Sigmoid colon (tissue), 4 donors: Measurements from ENCODE around the gene PIP5K1C.

ENCODE experiments used
- EP300 ChIP-seq, 4 donors: sonication (generic); formaldehyde crosslinking; IDR thresholded peaks; one replicate each; pipeline ENCODE4 v1.6.1; 2017; ENCODE audit warnings: antibody characterized with exemption in 4 of 4
- POLR2A ChIP-seq, 2 donors: fragments of 450-650 bp; IDR thresholded peaks; one replicate each; pipeline ENCODE4 v1.6.1; 2016; ENCODE audit warnings: antibody characterized with exemption in 2 of 2, mild to moderate bottlenecking in 2 of 2, moderate library complexity in 2 of 2
- POLR2AphosphoS5 ChIP-seq, 4 donors: sonication (generic); formaldehyde crosslinking; IDR thresholded peaks; one replicate each; pipeline ENCODE4 v1.6.1; 2017; ENCODE audit warnings: antibody characterized with exemption in 4 of 4
- TF ChIP-seq, protein P1 (sequence below), 4 experiments: fragments of 450-650 bp in 3 of 4; fragments of 200-600 bp in 1 of 4; IDR thresholded peaks; one replicate each; pipeline ENCODE4 v1.5.1; 2016 to 2019; ENCODE audit warnings: antibody characterized with exemption in 4 of 4, mild to moderate bottlenecking in 3 of 4, moderate library complexity in 2 of 4

DNA sequence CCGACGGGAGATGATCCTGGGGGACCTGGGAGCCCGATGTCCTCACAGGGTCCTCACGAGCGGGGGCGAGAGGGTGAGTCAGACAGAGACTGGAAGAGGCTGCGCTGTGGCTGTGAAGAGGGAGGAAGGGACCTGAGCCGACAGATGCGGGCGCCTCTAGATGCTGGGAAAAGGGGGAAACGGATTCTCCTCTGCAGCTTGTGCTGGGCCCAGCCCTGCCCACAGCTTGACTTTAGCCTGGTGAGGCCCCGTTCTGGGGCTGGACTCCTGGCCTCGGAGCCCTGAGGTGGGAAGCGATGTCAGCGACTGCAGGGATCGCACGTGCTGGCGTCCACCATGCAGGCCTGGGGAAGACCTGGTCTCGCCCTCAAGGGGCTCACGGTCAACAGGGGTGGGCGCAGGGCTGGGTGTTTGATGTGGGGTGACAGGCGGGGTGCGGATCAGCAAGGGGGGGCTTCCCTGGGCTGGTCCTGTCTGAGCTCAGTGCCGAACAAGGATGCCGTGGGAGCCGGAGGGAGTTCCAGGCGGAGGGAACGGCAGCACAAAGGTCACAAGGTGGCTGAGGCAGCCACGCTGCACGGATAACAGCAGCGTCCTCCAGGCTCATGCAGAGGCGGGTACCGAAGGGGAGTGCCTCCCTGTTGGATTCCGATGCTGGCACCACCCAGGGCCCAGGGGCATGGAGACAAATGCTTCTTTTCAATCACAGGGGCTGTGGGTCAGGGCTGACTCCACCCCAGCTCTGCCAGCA lies 31.8 kb downstream of the PIP5K1C start:
- TF ChIP-seq, protein P1, sequence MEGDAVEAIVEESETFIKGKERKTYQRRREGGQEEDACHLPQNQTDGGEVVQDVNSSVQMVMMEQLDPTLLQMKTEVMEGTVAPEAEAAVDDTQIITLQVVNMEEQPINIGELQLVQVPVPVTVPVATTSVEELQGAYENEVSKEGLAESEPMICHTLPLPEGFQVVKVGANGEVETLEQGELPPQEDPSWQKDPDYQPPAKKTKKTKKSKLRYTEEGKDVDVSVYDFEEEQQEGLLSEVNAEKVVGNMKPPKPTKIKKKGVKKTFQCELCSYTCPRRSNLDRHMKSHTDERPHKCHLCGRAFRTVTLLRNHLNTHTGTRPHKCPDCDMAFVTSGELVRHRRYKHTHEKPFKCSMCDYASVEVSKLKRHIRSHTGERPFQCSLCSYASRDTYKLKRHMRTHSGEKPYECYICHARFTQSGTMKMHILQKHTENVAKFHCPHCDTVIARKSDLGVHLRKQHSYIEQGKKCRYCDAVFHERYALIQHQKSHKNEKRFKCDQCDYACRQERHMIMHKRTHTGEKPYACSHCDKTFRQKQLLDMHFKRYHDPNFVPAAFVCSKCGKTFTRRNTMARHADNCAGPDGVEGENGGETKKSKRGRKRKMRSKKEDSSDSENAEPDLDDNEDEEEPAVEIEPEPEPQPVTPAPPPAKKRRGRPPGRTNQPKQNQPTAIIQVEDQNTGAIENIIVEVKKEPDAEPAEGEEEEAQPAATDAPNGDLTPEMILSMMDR (IDR thresholded peaks at IDR 0.05), result no peak
- peak in 1 of 4 donors; percentile 9 for TF ChIP-seq POLR2AphosphoS5 (IDR thresholded peaks at IDR 0.05)
- no peak for TF ChIP-seq EP300 (IDR thresholded peaks at IDR 0.05)
- TF ChIP-seq POLR2A (IDR thresholded peaks at IDR 0.05), result no peak
